ENCODE data around the gene STAM2.
"Not testable (repeated sequence)": the region's sequence is repeated elsewhere in the genome, so short reads cannot be mapped to it uniquely, and the experiment has no call there.

The STAM2 gene

DNA sequence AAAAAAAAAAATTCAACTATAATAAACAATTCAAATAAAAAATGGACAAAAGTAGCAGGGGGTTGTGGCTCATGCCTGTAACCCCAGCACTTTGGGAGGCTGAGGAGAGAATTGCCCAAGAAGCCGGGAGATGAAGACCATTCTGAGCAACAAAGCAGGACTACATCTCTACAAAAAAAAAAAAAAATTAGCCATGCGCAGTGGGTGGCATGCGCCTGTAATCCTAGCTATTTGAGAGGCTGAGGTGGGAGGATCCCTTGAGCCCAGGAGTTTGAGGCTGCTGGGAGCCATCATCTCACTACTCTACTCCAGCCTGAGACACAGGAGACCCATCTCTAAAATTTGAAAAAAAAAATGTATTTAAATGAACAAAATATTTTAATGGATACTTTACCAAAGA lies 72.3 kb downstream of the STAM2 start:
- DNase-seq = no peak

DNA sequence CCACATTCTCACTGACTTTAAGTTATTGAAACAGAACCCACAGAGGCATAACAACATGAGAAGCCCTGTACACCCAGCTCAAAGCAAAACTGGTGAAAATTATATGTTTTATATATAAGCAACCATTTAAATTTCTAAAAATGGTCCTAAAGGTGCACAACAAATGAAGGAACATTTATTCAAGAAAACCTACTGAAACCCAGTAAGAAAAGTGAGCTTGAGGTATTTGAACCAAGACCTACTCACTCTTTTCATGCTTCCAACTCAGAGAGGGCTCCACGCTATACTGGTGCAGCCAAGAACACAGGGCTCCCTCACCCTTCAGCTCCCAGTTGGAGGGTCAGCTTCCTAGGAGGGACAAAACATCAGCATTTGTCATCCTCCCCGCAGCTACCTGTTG lies 74.6 kb downstream of the STAM2 start:
- no peak for DNase-seq

DNA sequence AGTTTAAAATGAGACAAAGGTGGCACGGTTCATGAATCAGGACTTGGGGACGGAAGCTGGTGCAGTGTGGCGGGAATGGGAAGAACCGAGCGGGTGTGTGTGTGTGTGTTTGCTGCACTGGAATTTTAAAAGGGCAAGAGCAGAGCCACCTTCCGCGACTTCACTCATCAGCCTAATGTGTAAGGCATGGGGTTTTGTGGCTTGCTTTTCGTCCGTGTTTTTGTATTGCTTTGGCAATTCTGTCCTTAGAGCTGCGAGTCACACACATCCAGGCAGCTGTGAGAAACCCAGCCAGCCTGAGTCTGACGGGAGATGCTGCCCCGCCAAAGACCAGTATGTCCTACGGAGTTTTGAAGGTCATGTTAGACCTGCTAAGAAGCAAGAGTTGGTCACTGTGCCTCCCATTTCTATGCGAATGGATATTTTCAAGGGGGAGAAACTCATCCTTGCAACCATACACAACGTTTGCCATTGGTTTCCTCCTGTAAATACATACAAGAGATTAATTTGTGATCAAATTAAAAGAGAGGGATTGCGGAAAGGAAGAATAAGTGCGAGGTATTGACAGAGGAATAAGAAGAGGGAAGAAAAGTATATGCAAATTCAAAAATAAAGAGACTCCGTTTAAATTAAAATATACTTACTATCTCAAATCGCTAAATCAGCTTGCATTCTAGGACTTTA lies 76.1 kb downstream of the STAM2 start:
- DNase-seq = no peak

DNA sequence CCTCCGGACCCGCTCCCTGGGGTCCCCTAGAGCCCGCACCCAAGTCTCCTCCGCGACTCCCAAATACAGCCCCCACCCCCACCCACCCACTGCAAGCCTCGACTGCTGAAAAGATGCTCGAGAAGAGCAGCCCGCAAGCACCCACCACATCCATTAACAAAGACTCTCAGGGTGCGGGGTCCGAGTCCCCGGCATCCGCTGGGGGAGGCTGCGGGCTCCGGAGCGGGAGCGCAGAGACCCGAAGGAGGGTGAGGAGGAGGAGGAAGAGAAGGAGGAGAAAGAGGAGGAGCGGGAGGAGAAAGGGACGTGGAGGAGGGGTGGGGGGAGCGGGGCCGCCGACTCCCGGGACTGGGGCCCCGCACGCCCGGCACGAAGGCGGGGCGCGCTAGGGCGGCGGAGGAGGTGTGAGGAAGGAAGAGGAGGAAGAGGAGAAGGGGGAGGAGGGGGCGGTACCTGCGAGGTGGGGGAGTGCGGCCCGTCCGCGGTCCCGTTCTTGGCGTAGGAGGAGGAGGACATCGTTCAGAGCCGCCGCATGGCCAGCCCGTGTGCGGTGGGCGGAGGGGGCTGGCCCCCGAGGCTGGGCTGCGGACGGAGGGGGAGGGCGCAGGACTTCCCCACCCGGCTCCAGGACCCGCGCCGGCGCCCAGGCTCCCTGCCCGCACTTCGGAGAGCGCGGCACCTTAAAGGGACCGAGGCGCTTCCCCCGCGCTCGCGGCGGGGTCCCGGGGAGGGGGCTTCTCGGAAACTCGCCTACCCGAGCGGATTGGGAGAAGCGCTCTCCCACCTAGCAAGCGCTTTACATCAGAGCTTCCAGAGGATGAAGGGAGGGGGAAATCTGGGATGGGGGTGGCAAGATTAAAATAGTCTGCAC lies 76.8 kb downstream of the STAM2 start, which contains the start of gene CACNB4:
CACNB4 (minus strand) TSS at position 549 of the 871 bp plus-strand sequence.
- no peak for DNase-seq

DNA sequence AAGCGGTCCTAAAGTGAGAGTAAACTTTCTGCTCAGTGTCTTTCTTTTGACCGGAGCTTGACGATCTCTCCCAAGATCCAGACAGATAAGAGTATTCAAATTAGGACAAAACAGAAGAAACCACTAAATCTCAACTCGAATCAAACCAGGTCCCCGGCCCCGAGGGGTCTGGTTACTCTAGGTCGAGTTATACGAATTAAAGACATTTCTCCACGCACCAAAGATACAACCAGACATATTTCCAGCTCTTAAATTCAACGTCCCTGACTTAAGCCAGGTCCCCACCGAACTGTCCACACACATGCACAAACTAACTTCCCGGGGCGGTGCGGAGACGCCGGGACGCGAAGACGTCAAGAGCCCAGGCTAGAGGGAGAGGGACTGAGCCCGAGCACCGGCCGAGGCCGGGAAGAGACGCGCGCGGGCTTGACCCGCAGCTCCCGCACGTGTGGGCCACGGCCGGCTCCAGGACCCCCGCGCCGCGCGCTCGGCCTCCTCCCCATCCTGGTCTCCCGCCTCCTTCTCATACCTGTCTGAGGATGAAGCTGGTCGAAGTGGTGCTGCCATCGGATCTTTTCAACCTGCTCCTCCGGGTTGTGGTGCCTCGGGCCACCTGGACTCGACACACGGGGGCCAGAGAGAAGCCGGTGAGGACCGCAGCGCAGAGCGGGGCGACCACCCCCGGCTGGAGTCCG lies 77.6 kb downstream of the STAM2 start:
- DNase-seq = no peak

DNA sequence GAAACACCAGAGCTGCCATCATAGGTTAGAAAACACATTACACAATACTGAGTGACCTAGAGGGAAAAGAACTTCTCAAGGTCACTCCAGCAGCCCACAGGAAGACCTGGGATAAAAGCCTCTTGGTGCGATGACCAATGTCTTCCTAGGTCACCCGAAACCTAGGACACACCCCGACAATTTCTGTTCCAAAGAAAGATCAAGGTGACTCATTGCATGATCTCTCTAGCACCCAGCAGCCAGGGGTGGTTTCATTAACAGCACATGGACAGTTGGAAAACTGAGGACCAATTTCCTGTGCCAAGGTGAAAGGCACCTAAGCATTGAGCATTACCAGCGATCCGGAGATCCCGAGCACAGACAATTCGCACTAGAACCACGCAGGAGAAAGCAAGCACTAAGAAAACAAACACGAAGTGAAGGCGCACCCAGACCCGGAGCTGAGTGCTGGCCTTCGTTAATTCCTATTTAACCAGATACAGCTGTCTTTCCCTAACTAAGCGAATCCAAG lies 78.2 kb downstream of the STAM2 start:
- DNase-seq = no peak

DNA sequence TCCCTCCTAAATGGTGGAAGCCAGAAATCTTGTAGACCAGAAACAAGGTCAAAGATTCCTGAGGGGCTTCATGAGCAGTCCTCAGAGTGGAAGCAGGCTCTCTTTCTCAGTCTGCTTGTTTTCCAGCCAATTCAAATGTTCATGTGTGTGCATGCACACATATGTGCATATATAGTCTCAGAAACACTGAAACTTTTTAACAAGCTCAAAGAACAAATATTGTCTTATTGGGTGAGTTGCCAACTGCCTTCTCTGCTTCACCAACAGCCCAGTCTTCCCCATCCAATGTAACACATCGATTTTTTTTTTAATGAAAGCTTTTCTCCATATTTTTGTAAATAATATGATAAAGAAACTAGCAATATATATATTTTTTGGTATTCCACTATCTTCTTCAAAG lies 80.4 kb downstream of the STAM2 start:
- no peak for DNase-seq

DNA sequence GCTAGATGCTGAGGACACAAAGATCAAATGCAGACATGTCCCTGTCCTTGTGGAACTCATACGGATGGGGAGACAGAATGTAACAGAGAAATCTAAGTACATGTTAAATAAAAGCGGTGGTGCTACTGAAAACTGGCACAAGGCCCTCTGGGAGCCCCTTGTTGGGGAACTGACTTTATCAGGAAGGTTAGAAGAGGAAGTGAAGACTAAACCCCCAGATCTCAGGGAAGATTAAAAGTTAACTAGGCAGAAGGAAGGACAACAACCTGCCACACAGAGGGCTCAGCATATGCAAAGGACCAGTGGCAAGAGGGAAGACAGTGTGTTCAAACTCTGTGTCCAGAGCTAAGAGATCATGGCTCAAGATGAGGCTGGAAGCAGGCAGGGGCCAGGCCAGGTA lies 81.5 kb downstream of the STAM2 start:
- DNase-seq = no peak

DNA sequence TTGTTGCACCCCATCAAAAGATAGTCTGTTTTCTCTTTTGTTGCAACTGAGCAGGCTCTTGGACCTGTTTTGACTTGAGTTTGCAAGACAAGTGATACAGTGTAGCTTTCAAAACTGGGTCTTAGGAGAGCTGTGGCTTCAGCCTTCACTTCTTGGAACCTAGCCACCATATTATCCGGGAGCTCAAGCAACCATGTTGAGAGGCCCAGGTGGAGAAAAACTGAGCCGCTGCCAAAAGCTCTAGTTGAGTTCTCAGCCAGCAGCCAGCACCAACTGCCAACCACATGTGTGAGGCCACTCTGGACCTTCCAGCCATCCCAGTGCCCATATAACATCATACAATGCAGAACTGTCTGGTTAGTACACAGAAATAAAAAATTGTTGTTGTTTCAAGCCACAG lies 82.1 kb downstream of the STAM2 start:
- no peak for DNase-seq

DNA sequence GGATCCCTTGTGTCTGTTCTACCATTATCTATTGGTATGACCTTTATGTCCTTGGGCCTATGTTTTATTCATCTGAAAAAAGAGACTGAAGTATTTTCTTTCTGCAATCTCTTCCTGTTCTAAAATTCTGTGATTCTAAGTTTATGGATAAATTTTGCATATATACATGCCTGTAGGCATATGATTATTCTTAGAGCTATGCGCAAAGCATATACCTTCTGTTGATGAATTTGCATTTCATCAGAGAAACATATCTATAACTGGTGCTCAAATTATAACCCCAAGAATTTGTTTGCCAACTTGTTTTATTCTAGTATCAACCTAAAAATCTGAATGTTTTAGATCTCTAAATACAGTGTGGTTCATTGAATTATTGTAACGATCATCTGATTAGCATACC lies 83.5 kb downstream of the STAM2 start:
- DNase-seq = no peak

DNA sequence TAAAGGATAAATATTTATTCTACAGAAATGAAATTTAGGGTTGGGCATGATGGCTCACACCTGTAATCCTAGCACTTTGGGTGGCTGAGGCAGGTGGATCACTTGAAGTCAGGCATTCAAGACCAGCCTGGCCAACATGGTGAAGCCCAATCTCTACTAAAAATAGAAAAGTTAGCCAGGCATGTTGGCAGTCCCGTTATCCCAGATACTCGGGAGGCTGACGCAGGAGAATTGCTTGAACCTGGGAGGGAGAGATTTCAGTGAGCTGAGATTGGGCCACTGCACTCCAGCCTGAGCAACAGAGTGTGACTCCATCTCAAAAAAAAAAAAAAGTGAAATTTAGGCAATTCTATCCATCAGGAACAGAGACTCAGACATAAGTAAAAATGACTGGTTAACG lies 84.8 kb downstream of the STAM2 start:
- not testable (repeated sequence) for DNase-seq

DNA sequence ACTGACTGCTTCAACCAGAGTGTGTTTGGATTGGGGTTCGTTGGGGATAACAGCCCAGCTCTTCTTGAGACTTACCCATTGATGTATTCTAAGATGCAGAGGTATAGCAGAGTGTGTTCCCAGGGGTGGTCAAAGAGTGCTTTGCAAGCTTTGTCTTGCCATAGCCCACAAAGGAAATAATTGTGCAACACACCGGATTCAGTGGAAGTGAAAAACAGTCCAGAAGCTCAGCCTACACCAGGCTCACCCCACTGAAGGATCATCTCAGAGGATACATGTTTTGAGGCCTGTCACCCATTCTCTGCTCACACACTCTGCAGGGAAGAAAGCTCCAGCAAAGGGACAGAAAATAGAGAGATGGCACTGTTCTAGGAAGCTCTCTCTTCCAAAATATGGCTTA lies 86.3 kb downstream of the STAM2 start:
- no peak for DNase-seq

DNA sequence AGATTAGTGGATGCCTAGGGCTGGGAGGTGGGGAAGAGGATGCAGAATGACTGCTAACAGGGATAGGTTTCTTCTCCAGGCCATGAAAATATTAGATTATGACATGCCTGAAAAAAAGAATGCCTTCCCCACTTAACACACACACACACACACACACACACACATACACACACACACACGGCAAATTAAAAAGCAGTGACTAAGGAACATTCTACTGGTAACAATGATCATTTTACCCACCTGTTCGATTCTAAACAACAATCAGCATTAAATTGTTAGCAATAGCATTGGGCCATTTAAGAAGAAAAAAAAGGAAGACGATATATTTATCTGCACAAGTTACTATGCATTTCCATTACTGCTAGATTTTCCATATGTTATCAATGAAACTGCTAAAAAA lies 87.6 kb downstream of the STAM2 start:
- no peak for DNase-seq

DNA sequence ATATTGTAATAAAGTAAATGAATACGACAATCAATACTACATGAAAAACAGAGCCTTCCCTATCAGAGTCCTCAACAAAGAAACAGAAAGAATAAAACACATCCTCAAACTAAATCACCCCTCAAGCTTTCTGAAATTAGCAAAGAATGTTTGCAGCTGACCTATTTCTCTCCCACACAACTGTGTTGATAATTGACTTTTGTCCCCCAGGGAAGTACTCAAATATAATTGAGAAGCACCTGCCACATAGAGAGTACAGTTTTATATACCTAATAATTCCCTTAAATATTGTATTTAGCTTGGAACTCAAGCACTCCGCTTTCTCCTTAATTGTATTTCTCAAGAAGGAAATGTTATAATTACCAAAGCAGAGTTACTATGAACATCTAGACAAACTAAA lies 89.3 kb downstream of the STAM2 start:
- no peak for DNase-seq

DNA sequence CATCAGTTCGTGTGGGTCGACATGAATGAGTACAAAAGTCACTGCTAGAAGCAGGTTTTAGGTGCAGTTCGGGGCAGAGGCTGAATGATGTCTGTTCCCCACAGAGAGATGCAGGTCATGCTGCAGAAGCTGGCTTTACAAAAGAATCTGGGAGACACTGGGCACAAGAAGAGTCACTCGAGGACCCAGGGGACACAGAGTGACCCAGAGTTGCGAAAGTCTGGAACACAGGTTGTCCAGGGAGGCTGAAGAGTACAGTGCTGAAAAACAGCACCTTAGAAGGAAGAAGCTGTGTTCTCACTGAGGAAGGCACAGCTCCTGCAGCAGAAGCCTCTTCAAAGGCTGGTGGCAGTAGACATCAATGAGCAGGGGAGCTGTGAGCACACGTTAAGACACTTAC lies 91.5 kb downstream of the STAM2 start:
- DNase-seq = no peak

DNA sequence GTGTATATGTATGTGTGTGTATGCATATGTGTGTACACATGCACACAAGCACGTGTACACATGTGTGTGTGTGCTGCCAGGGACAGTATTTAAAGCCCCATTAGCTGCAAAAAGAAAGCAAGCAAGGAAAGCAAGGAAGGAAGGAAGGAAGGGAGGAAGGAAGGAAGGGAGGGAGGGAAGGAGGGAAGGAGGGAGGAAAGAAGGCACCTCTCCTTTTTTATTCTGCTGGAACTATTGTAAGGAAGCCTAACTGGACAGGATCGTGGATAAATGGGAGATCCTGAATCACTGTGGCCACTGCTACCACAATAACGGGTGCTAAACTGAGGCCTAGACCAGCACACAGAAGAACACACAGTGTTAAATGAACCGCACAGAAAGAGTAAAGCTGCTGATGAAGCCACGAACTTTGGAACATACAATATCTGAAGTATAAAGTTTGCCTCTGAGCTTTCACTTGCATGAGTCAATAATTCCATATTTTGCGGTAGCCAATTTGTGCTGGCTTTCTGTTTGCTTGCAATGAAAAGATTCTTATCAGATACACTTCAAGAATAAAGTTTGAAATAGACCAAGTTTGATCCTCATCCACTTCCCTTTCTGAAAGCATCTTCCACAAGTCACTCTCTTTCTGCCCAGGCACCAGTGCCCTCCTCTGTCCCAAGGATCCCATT lies 92.2 kb downstream of the STAM2 start:
- DNase-seq = no peak

DNA sequence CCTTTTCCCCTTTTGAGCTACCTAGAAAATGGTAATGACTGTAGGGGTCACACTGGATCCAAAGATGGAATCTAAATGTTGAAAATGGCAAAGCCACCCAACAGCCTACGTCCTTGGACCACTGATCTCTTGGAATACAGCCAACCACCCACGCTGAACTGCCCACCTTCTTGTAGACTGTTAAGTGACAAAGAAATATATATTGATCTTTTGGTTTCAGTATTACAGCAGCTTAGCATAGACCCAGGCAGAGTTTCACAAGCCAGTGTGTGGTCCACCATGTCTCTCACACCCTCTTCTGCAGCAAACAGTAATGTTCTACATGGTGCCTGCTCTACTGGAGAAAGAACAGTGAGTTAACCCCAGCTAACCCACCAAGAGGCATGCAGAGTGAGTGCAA lies 96.9 kb downstream of the STAM2 start:
- DNase-seq = no peak

DNA sequence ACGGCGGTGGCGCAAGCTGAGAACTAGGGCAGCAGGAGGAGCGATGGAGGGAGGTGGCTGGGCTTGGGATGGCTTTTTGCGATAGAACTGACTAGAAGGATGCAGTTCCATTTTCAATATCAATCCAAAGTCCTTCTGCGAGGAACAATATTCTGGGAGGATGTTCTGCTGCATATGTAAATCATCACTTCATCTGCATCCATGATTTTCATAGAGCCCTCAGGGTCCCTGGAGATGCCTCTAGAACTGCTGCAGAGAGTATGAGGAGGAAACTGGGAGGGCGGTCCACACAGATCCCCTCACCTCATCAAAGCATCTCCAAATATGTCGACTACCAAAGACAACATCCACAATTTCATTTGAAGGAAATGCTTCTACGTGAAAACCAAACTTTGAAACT lies 97.5 kb downstream of the STAM2 start:
- DNase-seq = no peak

DNA sequence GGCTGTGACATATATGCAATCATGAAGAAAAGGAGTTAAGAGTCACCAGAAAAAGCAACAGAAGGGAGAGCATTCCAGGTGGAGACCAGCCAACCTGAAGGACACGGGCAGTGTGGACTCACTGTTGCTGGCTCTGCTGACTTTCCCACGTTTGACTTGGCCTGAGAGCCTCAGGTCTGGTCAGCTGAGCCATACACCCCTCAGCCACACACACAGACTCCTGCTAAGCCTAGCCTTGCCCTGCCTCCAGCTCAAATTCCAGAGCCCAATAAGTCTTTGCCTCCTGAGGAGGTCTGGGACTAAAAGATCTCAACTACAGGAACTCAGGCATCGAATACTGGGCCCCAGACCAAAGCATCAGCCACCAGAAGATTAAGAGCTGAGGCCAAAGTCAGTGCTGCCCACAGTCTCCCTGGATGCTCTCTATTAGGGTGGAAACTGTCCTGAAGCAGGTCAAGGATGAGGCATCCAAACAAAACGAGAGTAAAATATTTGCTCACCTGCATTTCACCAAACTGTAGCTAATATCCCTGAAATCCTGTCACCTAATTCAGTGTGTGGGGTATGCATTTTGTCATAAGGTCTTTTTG lies 100.0 kb downstream of the STAM2 start:
- DNase-seq = no peak

DNA sequence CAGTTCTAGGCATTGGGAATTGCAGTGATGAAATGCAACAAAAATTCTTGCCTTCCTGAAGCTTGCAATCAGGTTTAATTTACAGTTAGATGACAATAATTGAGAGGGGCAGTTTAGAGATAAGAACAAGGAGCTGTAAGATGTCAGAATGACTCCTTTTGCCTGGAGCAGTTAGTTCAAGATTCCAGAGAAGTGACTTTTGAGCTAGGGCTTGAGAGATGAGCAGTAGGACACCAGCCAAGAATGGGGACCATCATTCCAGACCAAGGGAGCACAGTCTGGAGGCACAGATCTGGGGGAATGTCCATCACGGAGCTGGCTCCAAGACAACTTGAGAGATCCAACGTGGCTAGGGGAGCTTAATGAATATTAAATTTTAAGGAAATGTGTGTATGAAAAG lies 103.6 kb downstream of the STAM2 start:
- DNase-seq = no peak

DNA sequence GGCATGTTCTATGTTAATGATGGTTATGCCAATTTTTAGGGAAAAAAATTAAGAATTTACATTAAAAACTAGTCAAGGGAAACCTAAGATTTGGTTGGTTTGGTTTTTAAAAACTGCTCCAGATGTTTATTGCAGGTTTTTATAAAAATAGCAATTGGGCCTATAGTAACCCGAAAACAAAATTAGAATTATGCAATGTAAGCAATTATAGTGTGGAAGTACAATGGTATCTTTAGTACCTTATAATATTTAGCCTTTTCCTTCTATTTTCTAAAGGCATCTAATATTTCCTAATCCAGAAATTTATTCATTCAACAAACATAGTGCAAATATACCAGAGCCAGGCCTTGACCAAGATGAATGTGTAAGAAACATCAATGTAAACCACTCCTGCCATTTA lies 104.0 kb downstream of the STAM2 start:
- no peak for DNase-seq

DNA sequence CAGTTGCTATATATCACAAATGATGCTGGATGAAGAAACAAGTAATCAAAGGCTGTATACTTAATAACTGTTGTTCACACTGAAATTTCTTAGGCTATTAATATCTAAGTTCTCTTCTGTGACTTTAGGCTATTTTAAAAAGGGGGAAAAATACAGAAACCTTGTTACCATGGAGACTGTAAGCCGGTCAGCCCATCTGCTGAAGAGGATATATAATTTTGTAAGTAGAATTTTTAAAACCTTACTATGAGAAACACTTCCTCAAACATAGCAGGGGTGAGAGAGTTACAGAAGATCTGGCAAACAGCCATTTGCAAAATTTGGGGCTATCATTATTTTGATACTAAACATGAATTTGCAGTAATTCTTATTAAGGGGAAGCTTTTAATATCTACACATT lies 104.5 kb downstream of the STAM2 start:
- no peak for DNase-seq

DNA sequence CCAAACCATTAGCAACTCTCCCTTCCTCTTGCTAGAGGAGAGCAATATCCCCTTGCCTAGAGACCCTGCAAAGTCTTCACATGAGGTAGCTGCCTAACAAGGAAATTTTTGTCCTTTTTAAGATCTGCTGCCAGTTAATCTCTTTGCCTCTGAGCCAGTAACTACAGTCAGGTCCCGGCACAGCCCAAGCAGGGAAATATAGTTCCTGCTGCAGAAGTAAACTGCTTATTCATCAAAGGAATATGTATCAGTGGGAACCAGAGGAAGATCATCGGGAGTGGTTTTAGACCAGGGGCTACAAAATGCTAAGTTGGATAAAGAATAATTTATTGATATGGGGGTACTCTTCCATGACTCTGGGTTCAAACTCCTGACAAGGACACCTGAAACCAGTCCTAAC lies 107.3 kb downstream of the STAM2 start:
- DNase-seq = no peak

All from hematopoietic multipotent progenitor cell treated with erythropoietin and hydrocortisone succinate and interleukin-3 and kit ligand, for 8 days (in vitro differentiated cells).